T-helper 2 cell treated with Interferon-gamma antibody and Interleukin-4, amounts not matched to agents 5 μg/mL and 100 μg/mL, for 36 hours (primary cell): ENCODE results near the gene RPS8.
"Not testable (repeated sequence)": the region's sequence is repeated elsewhere in the genome, so short reads cannot be mapped to it uniquely, and the experiment has no call there.

ENCODE experiments used
- DNase-seq: peaks from one replicate; pipeline ENCODE4 v3.0.0; 2021; ENCODE audit warnings: low spot score
- H3K27ac Mint-ChIP-seq: one replicate; pipeline ENCODE4 v1.8.0; 2021; ENCODE audit warnings: mild to moderate bottlenecking, mixed read lengths
- H3K27me3 Mint-ChIP-seq: one replicate; pipeline ENCODE4 v1.8.0; 2021; ENCODE audit warnings: low read depth, mixed read lengths
- H3K36me3 Mint-ChIP-seq: one replicate; pipeline ENCODE4 v1.8.0; 2021; ENCODE audit warnings: low read depth, mixed read lengths
- H3K4me1 Mint-ChIP-seq: one replicate; pipeline ENCODE4 v1.8.0; 2021; ENCODE audit warnings: low read depth, mixed read lengths
- H3K4me3 Mint-ChIP-seq: one replicate; pipeline ENCODE4 v1.8.0; 2022; ENCODE audit warnings: mild to moderate bottlenecking, moderate library complexity, mixed read lengths
- H3K9me3 Mint-ChIP-seq: one replicate; pipeline ENCODE4 v1.8.0; 2021; ENCODE audit warnings: mixed read lengths

The RPS8 gene

GRCh38 chr1:44803312-44804095, 28.2 kb downstream of the RPS8 start:
- peaks cover 48% of the 10 kb centered on the region for H3K4me1 Mint-ChIP-seq
- H3K9me3 Mint-ChIP-seq: no peaks in the 10 kb centered on the region
- no peaks in the 10 kb centered on the region for H3K27me3 Mint-ChIP-seq
- peak overlapping the region; percentile 77 for H3K27ac Mint-ChIP-seq
- peak overlapping the region; percentile 92 for H3K4me3 Mint-ChIP-seq
- H3K36me3 Mint-ChIP-seq: peaks cover 61% of the 10 kb centered on the region
- no peak for DNase-seq

GRCh38 chr1:44805311-44806024, 30.1 kb downstream of the RPS8 start:
- Mint-ChIP-seq H3K27ac (peak overlapping the region; percentile 77), H3K36me3 (peaks cover 64% of the 10 kb centered on the region), H3K4me1 (peaks cover 56% of the 10 kb centered on the region), H3K9me3 (no peaks in the 10 kb centered on the region), H3K27me3 (no peaks in the 10 kb centered on the region), H3K4me3 (no peak overlapping the region)
- no peak for DNase-seq

GRCh38 chr1:44806025-44806703, 30.8 kb downstream of the RPS8 start:
- Mint-ChIP-seq H3K4me3 (no peak overlapping the region), H3K9me3 (no peaks in the 10 kb centered on the region), H3K27ac (peak overlapping the region; percentile 99), H3K36me3 (peaks cover 65% of the 10 kb centered on the region), H3K27me3 (no peaks in the 10 kb centered on the region), H3K4me1 (peaks cover 62% of the 10 kb centered on the region)
- no peak for DNase-seq

GRCh38 chr1:44806704-44807363, 31.5 kb downstream of the RPS8 start, which contains the start of gene DYNLT4:
Gene DYNLT4 (minus strand): TSS chr1:44807351. CDS start chr1:44806668, 683 bp downstream.
- Mint-ChIP-seq H3K27ac (peak within 1 kb of the TSS; percentile 99), H3K9me3 (no peaks in the 10 kb centered on the region), H3K27me3 (no peaks in the 10 kb centered on the region), H3K4me3 (peak within 1 kb of the TSS; percentile 79), H3K36me3 (peaks cover 67% of the 10 kb centered on the region), H3K4me1 (peaks cover 67% of the 10 kb centered on the region)
- no peak for DNase-seq

GRCh38 chr1:44807364-44808062, 32.2 kb downstream of the RPS8 start:
- no peaks in the 10 kb centered on the region for H3K27me3 Mint-ChIP-seq
- H3K27ac Mint-ChIP-seq: peak overlapping the region; percentile 99
- no peaks in the 10 kb centered on the region for H3K9me3 Mint-ChIP-seq
- peak; percentile 92 for DNase-seq
- peaks cover 66% of the 10 kb centered on the region for H3K4me1 Mint-ChIP-seq
- H3K36me3 Mint-ChIP-seq: peaks cover 61% of the 10 kb centered on the region
- H3K4me3 Mint-ChIP-seq: peak overlapping the region; percentile 79

- Mint-ChIP-seq H3K27ac (peak within 1 kb of the TSS; percentile 99), H3K9me3 (no peaks in the 10 kb centered on the region), H3K36me3 (peaks cover 57% of the 10 kb centered on the region), H3K4me1 (peaks cover 60% of the 10 kb centered on the region), H3K27me3 (no peaks in the 10 kb centered on the region), H3K4me3 (peak within 1 kb of the TSS; percentile 79)
- peak; percentile 90 for DNase-seq
Observed at GRCh38 chr1:44808063-44808937, 33.0 kb downstream of the RPS8 start, which contains the start of gene BTBD19. Gene BTBD19 (plus strand): TSS chr1:44808523. CDS start chr1:44808821, 298 bp downstream.

- H3K27me3 Mint-ChIP-seq: no peaks in the 10 kb centered on the region
- H3K36me3 Mint-ChIP-seq: peaks cover 55% of the 10 kb centered on the region
- H3K4me1 Mint-ChIP-seq: peaks cover 62% of the 10 kb centered on the region
- peak overlapping the region; percentile 99 for H3K27ac Mint-ChIP-seq
- H3K9me3 Mint-ChIP-seq: no peaks in the 10 kb centered on the region
- peak; percentile 92 for DNase-seq
- peak overlapping the region; percentile 79 for H3K4me3 Mint-ChIP-seq
Observed at GRCh38 chr1:44808938-44809917, 33.9 kb downstream of the RPS8 start.

GRCh38 chr1:44810101-44810761, 34.9 kb downstream of the RPS8 start:
- Mint-ChIP-seq H3K4me3 (peak overlapping the region; percentile 79), H3K4me1 (peaks cover 66% of the 10 kb centered on the region), H3K27ac (peak overlapping the region; percentile 99), H3K9me3 (no peaks in the 10 kb centered on the region), H3K36me3 (peaks cover 52% of the 10 kb centered on the region), H3K27me3 (no peaks in the 10 kb centered on the region)
- peak; percentile 35 for DNase-seq

GRCh38 chr1:44810762-44811105, 35.4 kb downstream of the RPS8 start:
- not testable (repeated sequence) for H3K9me3 Mint-ChIP-seq, H3K27me3 Mint-ChIP-seq, DNase-seq
- peaks cover 67% of the 10 kb centered on the region for H3K4me1 Mint-ChIP-seq
- peak overlapping the region; percentile 99 for H3K27ac Mint-ChIP-seq
- H3K36me3 Mint-ChIP-seq: peaks cover 51% of the 10 kb centered on the region
- H3K4me3 Mint-ChIP-seq: peak overlapping the region; percentile 79

GRCh38 chr1:44811234-44811633, 35.9 kb downstream of the RPS8 start:
- Mint-ChIP-seq H3K4me1 (peaks cover 67% of the 10 kb centered on the region), H3K36me3 (peaks cover 52% of the 10 kb centered on the region), H3K9me3 (no peaks in the 10 kb centered on the region), H3K27ac (peak overlapping the region; percentile 99), H3K27me3 (no peaks in the 10 kb centered on the region), H3K4me3 (peak overlapping the region; percentile 6)
- no peak for DNase-seq

GRCh38 chr1:44812822-44813543, 37.6 kb downstream of the RPS8 start:
- Mint-ChIP-seq H3K4me1 (peaks cover 56% of the 10 kb centered on the region), H3K27ac (peak overlapping the region; percentile 99), H3K36me3 (peaks cover 39% of the 10 kb centered on the region), H3K27me3 (no peaks in the 10 kb centered on the region), H3K4me3 (no peak overlapping the region), H3K9me3 (no peaks in the 10 kb centered on the region)
- DNase-seq: no peak
